HFFc6 (cell line): Measurements from ENCODE around the gene DEFB128. TPM values are rescaled to one million over a fixed set of nuclear protein-coding genes. Genes with fewer than 3 reads are reported as not detected.
"Not testable (repeated sequence)": the region's sequence is repeated elsewhere in the genome, so short reads cannot be mapped to it uniquely, and the experiment has no call there.

Source experiments
- DNase-seq: peaks from one replicate; pipeline ENCODE4 v3.0.0-alpha.2; 2018
- H3K27ac Mint-ChIP-seq: 2 replicates; pipeline ENCODE4 v1.8.0; 2020; ENCODE audit warnings: mild to moderate bottlenecking, mixed read lengths
- H3K27me3 Mint-ChIP-seq: 2 replicates; pipeline ENCODE4 v1.8.0; 2021; ENCODE audit warnings: mild to moderate bottlenecking, moderate library complexity, mixed read lengths; ENCODE audit not compliant: insufficient read depth
- H3K36me3 Mint-ChIP-seq: 2 replicates; pipeline ENCODE4 v1.8.0; 2021; ENCODE audit warnings: low read depth, mixed read lengths
- H3K4me1 Mint-ChIP-seq: 2 replicates; pipeline ENCODE4 v1.8.0; 2020; ENCODE audit warnings: low read depth, mixed read lengths
- H3K4me3 Mint-ChIP-seq: 2 replicates; pipeline ENCODE4 v1.8.0; 2020; ENCODE audit warnings: mild to moderate bottlenecking, moderate library complexity, mixed read lengths
- H3K9me3 Mint-ChIP-seq: 2 replicates; pipeline ENCODE4 v1.8.0; 2020; ENCODE audit warnings: mild to moderate bottlenecking, mixed read lengths
- total RNA-seq, 6 experiments: library from RNA; stranded (reverse); fragmentation: NEBNext Ultra II Directional; extraction: Animal tissue kit (Norgen Biotek cat#: 25700); gene quantifications; 2 replicates in 1 of 6; 3 replicates in 5 of 6; pipeline ENCODE4 v1.2.3, GENCODE V29; 2021
- TF ChIP-seq, protein P1 (sequence below): fragments of 200-600 bp; sonication (generic); IDR thresholded peaks from 2 replicates; pipeline ENCODE4 v1.5.0; 2021; ENCODE audit warnings: antibody characterized with exemption, mild to moderate bottlenecking

DEFB128 gene
- total RNA-seq, 6 experiments from 2014 or later: not detected

- no peak within 1 kb of the TSS for H3K27ac Mint-ChIP-seq
- H3K36me3 Mint-ChIP-seq: no peaks in the 10 kb centered on the region
- TF ChIP-seq, protein P1, sequence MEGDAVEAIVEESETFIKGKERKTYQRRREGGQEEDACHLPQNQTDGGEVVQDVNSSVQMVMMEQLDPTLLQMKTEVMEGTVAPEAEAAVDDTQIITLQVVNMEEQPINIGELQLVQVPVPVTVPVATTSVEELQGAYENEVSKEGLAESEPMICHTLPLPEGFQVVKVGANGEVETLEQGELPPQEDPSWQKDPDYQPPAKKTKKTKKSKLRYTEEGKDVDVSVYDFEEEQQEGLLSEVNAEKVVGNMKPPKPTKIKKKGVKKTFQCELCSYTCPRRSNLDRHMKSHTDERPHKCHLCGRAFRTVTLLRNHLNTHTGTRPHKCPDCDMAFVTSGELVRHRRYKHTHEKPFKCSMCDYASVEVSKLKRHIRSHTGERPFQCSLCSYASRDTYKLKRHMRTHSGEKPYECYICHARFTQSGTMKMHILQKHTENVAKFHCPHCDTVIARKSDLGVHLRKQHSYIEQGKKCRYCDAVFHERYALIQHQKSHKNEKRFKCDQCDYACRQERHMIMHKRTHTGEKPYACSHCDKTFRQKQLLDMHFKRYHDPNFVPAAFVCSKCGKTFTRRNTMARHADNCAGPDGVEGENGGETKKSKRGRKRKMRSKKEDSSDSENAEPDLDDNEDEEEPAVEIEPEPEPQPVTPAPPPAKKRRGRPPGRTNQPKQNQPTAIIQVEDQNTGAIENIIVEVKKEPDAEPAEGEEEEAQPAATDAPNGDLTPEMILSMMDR: no peak
- H3K27me3 Mint-ChIP-seq: no peaks in the 10 kb centered on the region; the same call in none of the 2 replicates
- no peak within 1 kb of the TSS for H3K4me3 Mint-ChIP-seq
- H3K9me3 Mint-ChIP-seq: no peaks in the 10 kb centered on the region
- H3K4me1 Mint-ChIP-seq: no peaks in the 10 kb centered on the region
- DNase-seq: no peak
Measured at GRCh38 chr20:226958-227357, 37.4 kb upstream of the DEFB128 start, which contains the start of gene DEFB129. Gene DEFB129, plus strand, starts transcription at chr20:227258. Its CDS starts 31 bp downstream, at chr20:227289.

GRCh38 chr20:225879-226278 lies 36.4 kb upstream of the DEFB128 start:
- H3K4me1 Mint-ChIP-seq, DNase-seq, H3K27ac Mint-ChIP-seq, H3K36me3 Mint-ChIP-seq, H3K27me3 Mint-ChIP-seq, H3K9me3 Mint-ChIP-seq, H3K4me3 Mint-ChIP-seq: not testable (repeated sequence)

DNA sequence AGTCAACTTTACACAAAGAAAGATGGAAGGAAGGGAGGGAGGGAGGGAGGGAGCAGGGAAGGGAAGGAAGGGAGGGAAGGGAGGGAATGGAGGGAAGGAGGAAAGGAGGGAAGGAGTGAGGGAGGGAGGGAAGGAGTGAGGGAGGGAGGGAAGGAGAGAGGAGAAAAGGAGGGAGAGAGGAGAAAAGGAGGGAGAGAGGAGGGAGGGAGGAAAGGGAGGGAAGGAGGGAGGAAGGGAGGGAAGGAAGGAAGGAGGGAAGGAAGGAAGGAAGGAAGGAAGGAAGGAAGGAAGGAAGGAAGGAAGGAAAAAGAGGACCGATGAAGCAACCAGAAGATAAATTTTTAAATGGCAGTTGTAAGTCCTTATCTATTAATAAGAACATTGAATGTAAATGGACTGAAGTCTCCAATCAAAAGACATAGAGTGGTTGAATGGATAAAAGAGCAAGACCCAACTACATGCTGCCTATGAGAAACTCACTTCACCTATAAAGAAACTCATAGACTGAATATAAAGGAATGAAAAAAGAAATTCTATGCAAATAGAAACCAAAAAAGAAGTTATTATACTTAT lies 31.8 kb upstream of the DEFB128 start:
- Mint-ChIP-seq H3K4me3 (no peak overlapping the region), H3K4me1 (no peaks in the 10 kb centered on the region), H3K27ac (no peak overlapping the region), H3K27me3 (peaks cover 2% of the 10 kb centered on the region; the same call in 1 of the 2 replicates), H3K9me3 (no peaks in the 10 kb centered on the region), H3K36me3 (no peaks in the 10 kb centered on the region)
- no peak for DNase-seq
- TF ChIP-seq, protein P1: no peak

DNA sequence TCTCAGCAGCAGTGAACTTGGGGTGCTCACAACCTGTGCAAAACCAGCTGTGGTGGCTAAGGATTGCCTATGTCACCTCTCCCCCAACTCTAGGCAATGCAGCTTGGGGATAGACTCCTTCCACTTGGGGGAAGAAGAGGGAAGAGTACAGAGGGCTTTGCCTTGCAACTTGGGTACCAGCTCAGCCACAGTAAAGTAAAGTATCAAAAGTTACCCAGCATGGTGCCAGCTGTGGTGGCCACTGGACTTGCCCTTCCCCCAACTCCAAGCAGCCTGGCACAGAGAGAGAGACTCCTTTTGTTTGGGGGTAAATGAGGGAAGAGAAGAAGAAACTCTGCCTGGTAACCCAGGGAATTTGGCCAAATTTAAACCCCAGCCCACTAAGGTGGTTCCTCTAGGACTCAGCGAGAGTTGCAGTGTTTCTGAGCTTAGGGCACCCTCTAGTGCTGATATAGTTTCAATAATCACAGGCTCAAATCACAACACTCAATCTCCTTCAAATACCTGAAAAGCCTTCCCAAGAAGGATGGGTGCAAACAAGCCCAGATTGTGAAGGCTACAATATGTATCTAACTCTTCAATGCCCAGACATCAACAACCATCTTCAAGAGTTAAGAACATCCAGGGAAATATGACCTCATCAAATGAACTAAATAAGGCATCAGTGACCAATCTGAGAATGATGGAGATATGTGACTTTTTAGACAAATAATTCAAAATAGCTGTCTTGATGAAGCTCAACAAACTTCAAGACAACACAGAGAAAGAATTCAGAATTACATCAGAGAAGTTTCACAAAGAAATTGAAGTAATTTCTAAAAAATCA lies 30.0 kb upstream of the DEFB128 start:
- Mint-ChIP-seq H3K9me3 (no peaks in the 10 kb centered on the region), H3K27me3 (peaks cover 2% of the 10 kb centered on the region), H3K27ac (no peak overlapping the region), H3K36me3 (no peaks in the 10 kb centered on the region), H3K4me1 (no peaks in the 10 kb centered on the region), H3K4me3 (no peak overlapping the region)
- DNase-seq: peak; percentile 5
- TF ChIP-seq, protein P1: peak; percentile 65

- Mint-ChIP-seq H3K4me1 (no peaks in the 10 kb centered on the region), H3K36me3 (no peaks in the 10 kb centered on the region), H3K4me3 (no peak overlapping the region), H3K27me3 (peaks cover 2% of the 10 kb centered on the region), H3K27ac (no peak overlapping the region), H3K9me3 (no peaks in the 10 kb centered on the region)
- TF ChIP-seq, protein P1: no peak
- no peak for DNase-seq
Measured at GRCh38 chr20:217266-217665, 27.8 kb upstream of the DEFB128 start.

GRCh38 chr20:215796-216195 lies 26.3 kb upstream of the DEFB128 start:
- Mint-ChIP-seq H3K4me3 (no peak overlapping the region), H3K36me3 (no peaks in the 10 kb centered on the region), H3K4me1 (no peaks in the 10 kb centered on the region), H3K9me3 (no peaks in the 10 kb centered on the region), H3K27ac (no peak overlapping the region), H3K27me3 (peaks cover 4% of the 10 kb centered on the region)
- TF ChIP-seq, protein P1: no peak
- no peak for DNase-seq
